CD1c-positive myeloid dendritic cell (primary cell): ENCODE data around the gene ITPR1.

Source experiments
- DNase-seq: peaks from one replicate; pipeline ENCODE4 v3.0.0-alpha.2; 2016; ENCODE audit errors: extremely low spot score

The ITPR1 gene

DNA sequence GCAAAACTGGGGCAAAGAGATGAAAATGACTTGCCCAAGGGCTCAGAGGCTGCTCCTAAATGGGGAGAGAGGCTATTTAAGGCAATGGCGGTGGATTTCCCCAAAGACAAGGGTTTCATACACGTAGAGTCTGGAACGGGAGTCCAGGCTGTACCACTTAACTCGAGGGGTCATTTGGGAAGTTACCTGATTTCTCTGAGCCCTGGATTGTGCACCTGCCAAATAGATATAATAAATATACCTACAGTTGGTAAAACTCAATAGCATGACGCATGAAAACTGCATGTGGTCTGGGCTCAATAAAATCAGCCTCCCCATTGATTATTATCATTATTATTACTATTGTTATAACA is 1.3 kb upstream of the ITPR1 start:
- DNase-seq: no peak

- DNase-seq: peak; percentile 59
These were observed 737 bp upstream of the ITPR1 start for GRCh38 chr3:4492208-4493013.

GRCh38 chr3:4493941-4494894 is 1.1 kb downstream of the ITPR1 start:
- DNase-seq: peak; percentile 41

DNA sequence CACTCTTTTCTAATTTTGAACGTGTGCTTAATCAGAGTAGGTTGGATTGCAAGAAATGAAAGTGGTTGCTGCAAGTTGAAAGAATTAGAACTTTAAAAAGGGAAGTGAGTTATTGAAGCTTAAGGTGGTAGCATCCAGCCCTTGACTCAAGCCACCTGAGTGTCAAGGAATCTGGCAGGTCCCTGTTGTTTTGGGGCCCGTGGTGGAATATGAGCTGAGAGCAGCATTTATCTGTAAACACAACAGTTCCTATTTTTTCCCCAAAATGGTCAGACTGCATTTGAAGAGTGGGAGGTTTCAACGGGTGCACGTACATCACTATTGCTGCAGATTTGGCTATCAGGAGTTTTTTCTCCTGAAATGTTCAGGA is 1.7 kb downstream of the ITPR1 start:
- DNase-seq: peak; percentile 46

- peak; percentile 87 for DNase-seq
These were observed 2.3 kb downstream of the ITPR1 start for GRCh38 chr3:4495294-4496086.

- no peak for DNase-seq
These were observed 2.9 kb downstream of the ITPR1 start for GRCh38 chr3:4496087-4496452.

GRCh38 chr3:4497005-4497692 is 4.0 kb downstream of the ITPR1 start:
- no peak for DNase-seq

DNA sequence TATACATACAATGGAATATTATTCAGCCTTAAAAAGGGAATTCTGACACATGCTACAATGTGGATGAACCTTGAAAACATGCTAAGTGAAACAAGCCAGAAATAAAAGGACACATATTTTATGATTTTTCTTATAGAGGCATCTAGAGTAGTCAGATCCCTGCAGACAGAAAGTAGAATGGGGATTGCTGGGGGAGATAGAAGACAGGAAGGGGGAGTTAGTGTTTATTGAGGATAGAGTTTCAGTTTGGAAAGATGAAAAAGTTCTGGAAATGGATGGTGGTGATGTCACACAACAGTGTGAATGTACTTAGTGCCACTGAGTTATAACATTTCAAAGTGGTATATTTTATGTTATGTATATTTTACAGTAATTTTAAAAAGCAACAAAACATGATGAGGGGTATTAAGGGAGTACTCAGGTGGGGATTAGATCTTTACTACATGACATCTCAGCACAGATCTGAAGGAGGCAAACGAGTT is 4.7 kb downstream of the ITPR1 start:
- no peak for DNase-seq

GRCh38 chr3:4498446-4498845 is 5.3 kb downstream of the ITPR1 start:
- DNase-seq: no peak

- DNase-seq: no peak
These were observed 8.3 kb downstream of the ITPR1 start for GRCh38 chr3:4501437-4501836.

GRCh38 chr3:4501927-4502326 is 8.8 kb downstream of the ITPR1 start:
- DNase-seq: no peak

DNA sequence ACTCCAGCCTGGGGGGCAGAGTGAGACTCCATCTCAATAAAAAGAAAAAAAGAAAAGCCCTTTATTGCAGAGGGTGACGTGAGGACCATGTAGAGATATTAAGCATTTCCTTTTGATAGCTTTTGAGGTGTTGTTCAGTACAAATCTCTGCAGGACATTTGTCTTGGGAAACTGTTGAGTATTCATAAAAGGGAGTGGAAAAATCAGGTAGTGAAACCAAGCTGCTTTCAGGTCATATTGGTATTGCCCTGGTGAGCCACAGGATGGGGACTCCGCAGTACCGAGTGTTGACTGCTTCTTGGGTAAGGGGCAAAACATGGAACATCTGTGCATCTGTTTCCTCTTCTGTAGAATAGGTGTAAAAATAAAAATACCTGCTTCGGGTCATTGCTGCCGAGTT is 9.9 kb downstream of the ITPR1 start:
- DNase-seq: peak; percentile 56

GRCh38 chr3:4504340-4505261 is 11.5 kb downstream of the ITPR1 start:
- peak; percentile 59 for DNase-seq

DNA sequence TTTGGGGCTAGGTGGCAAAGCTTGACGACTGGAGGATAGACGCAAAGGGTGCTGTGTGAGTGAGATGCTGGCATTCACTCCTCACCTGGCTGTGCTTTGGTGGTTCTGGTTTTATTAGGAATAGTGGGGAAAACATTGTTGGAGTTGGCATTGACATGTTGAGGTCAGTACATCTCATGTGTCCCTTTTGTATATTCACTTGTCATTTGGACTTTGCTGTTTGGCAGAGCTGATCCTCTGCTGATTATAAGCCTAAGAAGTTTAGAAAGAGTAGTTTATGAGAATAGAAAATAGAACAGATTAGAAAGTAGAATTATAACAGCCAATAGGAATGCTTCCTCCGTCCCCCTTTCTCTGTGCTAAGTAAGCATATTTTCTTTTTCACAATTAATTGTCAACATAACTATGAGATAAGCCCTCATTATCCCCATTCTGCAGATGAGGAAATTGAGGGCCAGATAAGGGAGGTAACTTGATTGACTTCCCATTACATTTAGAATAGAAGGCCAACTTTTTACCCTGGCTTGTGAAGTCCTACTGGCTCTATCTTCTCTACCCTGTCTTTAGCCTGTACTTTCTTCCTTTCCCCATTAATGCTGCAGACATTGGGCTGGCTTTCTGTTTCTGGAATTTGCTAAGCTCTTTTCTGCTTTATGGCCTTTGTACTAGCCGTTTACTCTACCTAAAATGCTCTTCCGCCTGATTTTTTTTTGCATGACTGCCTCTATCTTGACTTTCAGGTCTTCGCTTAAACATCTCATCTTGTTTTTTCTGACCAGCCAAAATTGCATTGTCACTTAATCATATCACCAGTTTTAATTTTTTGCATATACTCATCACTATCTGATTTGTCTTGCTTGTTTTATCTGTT is 12.8 kb downstream of the ITPR1 start:
- DNase-seq: no peak

DNA sequence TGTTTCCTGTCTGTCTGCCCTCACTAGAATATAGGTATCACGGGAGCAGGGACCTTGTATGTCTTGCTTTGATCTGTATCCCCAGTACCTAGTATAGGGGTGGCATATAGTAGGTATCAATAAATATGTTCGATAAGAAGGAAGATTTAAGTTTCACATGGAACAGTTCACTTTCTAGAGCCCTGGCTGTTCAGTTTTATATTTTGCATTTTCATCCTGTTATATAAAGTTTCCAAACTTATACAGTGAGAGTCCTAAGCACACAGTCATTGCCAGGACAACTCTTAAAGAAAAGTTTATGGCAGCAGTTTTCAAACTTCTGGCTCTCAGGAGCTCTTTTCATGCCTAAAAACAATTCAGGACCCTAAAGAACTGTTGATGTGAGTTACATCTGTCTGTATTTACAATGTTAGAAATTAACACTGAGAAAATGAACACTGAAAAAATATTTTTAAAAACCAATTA is 13.4 kb downstream of the ITPR1 start:
- no peak for DNase-seq

DNA sequence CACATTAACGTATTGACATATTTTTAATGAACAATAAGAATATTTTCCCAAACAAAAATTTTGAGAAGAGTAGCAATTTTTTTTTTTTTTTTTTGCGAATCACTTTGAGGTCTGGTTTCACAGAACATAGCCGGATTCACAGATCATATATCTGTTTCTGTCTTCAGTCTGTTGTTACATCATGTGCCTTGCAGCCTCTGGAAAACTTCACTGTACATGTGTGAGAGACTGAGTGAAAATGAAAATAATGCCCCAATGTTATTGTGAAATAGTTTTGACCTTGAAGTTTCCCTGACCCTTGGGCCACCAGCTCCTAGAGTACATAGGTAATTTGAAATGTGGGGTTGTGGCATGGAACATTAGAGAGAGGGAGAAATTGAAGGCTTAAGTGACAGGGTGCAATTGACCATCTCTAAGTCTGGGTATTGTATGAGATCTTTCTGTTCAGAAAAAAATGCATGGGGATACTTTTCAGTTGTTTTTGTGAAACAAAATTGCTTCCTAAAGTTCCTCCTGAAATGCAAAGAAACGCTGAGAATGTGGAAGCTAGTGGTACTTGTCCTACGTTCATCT is 14.0 kb downstream of the ITPR1 start:
- DNase-seq: no peak

GRCh38 chr3:4508048-4508981 is 15.2 kb downstream of the ITPR1 start:
- DNase-seq: no peak

- no peak for DNase-seq
These were observed 15.9 kb downstream of the ITPR1 start for GRCh38 chr3:4509043-4509442.
